GM12872 (cell line): Measurements from ENCODE around the gene PIANP.

Experiments used
- TF ChIP-seq, protein P1 (sequence below): IDR thresholded peaks from 3 replicates; pipeline ENCODE4 v1.5.1; 2011; ENCODE audit warnings: low read depth, mild to moderate bottlenecking, low read length, moderate library complexity; ENCODE audit not compliant: insufficient read depth

Gene PIANP

DNA sequence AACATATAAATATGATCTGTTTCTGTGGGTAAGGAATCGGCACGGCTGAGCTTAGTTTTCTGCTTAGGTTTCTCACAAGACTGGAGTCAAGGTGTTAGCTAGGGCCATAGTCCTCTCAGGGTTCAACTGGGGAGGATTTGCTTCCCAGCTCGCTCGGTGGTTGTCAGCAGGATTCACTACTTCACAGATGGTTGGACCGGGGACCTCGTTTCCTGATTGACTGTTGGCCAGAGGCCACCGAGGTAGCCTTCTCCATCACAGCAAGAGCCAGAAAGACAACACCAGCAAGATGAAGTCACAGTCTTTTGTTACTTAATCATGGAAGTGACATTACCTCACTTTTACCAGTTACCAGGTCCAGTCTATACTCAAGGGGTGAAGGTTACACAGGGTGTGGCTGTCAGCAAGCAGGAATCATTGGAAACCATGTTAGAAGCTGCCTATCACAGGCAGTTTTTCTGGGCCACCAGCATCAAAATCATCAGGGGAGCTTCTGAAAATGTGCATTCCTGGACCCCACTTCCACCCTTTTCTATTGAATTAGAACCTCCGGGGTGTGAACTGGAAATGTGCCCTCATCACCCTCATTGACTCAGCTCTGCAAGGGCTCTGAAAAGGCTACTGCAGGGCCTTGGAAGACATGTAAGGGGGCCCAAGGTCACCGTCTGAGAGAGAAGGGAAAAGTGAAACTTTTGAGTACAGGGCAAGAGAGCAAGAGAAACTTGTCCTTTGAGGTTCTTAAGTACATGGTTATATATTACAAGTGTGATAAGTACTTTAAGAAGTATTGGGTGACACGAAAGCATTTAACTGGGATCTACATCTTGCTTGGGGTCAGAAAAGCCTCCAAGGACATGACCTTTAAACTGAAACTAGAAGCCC, 34.1 kb upstream of the PIANP start:
- TF ChIP-seq, protein P1, sequence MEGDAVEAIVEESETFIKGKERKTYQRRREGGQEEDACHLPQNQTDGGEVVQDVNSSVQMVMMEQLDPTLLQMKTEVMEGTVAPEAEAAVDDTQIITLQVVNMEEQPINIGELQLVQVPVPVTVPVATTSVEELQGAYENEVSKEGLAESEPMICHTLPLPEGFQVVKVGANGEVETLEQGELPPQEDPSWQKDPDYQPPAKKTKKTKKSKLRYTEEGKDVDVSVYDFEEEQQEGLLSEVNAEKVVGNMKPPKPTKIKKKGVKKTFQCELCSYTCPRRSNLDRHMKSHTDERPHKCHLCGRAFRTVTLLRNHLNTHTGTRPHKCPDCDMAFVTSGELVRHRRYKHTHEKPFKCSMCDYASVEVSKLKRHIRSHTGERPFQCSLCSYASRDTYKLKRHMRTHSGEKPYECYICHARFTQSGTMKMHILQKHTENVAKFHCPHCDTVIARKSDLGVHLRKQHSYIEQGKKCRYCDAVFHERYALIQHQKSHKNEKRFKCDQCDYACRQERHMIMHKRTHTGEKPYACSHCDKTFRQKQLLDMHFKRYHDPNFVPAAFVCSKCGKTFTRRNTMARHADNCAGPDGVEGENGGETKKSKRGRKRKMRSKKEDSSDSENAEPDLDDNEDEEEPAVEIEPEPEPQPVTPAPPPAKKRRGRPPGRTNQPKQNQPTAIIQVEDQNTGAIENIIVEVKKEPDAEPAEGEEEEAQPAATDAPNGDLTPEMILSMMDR = no peak

DNA sequence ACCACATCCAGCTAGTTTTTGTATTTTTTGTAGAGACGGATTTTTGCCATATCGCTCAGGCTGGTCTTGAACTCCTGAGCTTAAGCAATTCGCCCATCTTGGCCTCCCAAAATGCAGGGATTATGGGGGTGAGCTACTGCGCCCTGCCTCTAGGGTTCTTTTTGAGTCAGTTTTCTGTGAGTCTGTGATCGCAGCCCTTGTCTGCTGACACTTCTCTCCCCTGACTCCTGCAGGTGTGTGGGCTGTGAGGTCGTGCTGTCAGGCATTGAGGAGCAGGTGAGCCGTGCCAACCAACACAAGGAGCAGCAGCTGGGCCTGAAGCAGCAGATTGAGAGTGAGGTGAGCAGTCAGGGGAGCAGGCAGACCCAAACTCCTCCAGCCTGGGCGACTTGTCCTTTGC, 29.6 kb upstream of the PIANP start:
- TF ChIP-seq, protein P1 = peak; percentile 22; the same call in 1 of the 3 replicates

DNA sequence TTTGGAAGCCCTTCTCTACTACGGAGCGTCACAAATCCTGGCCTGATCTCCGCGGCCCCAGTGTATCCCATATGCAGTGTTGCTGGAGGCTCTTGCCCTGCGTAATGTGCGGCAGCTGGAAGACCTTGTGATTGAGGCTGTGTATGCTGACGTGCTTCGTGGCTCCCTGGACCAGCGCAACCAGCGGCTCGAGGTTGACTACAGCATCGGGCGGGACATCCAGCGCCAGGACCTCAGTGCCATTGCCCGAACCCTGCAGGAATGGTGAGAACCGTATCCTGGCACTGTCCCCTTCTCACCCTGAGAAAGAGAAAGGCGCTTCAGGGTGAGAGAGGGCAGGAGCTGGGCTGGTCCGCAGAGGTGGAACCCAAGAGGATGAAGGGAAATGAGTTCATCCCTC, 28.6 kb upstream of the PIANP start:
- TF ChIP-seq, protein P1 = no peak

DNA sequence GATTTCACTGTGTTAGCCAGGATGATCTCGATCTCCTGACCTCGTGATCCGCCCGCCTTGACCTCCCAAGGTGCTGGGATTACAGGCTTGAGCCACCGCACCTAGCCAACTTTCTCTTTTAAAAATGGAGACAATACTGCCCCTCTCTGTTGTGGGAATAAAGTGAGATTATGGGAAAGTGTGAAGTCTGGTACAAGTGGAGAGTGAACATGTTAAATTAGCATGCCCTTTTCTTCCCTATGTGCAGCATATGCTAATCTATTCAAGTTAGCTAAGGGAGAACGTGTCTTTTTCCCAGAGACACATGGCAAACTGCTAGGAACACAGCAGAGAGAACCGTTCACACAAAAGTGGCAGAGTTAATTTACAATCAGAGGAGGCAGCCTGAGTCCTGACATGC, 24.7 kb upstream of the PIANP start:
- TF ChIP-seq, protein P1 = no peak

DNA sequence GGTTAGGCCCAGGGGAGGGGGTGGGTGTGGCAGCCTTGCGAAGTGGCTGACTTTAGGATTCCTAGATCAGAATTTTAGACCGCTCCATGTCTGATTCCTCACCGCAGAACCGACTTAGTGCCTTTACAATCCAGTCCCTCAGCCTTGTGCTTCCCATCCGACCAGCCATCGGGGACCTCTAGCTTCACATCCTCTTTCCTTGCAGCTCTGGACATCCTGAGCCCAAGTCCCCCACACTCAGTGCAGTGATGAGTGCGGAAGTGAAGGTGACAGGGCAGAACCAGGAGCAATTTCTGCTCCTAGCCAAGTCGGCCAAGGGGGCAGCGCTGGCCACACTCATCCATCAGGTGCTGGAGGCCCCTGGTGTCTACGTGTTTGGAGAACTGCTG, 23.8 kb upstream of the PIANP start:
- TF ChIP-seq, protein P1 = no peak

DNA sequence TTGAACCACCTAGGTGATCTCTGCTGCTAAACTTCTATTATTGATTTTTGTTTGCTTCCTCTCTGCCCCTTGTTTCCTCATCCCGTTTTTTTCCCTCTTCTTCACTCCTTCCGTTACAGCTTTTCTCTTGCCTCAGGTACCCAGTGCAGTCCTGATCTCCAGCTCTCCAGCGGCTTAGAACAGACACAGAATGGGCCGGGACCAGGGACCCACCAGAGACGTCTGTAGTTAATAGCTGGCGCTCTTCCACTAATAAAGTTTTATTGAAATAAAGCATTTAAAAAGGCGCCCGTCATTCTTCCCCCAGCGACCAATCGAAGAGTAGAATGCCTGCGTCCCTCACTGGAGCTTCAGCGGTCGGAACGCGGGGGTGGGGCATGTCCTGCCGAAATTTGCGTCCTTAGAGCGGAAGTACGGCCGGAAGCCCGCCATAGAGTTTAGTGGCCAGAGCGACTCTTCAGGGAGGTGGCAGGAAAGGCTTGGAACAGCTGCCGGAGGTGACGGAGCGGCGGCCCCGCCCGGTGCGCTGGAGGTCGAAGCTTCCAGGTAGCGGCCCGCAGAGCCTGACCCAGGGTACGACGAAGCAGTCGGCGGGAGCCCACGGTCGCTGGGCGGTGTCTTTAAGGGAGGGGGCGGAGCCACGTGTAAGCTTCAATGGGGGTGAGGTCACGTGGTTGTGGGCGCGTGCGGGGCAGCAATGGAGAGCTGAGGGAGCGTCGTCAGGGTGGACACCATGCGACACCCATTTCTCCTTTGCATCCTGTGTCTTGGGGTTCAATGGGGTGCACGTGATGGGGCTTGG, 23.2 kb upstream of the PIANP start, which contains the start of gene COPS7A:
TSS of gene COPS7A (plus strand) at position 440 of the 802 bp plus-strand sequence. CDS start 611 bp downstream, outside the sequence.
- TF ChIP-seq, protein P1 = no peak

DNA sequence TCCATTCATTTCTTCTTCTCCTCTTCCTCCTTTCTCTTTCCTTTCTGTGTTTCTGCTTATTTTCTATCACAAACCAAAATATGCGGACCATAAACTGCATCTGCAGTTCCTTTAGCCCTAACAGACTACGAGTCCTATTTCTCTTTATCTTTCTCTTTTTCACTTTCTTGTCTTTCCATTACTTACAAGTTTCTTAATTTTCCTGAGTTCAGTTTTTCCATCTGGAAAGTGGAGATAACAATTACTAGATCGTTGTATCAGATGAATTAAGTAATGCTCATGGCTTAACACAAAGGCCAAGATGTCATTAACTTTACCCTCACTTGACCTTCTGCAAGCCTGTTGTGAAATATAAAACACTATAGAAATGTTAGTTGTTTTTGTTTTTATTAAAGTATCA, 22.2 kb upstream of the PIANP start:
- TF ChIP-seq, protein P1 = no peak
